CD4-positive, alpha-beta memory T cell (primary cell): ENCODE data around the gene CTF1. TPM values are rescaled to one million over a fixed set of nuclear protein-coding genes. Genes with fewer than 3 reads are reported as not detected.

Experiments used
- CTCF ChIA-PET: fragments of 350-600 bp; sonication (Branson Sonifier 250); formaldehyde crosslinking; loops from one replicate; lab custom pipeline; 2021; ENCODE audit warnings: inconsistent platforms; ENCODE audit not compliant: partially characterized antibody; lab: Charles Lee
- POLR2A ChIA-PET: fragments of 350-600 bp; sonication (Branson Sonifier 250); formaldehyde crosslinking; loops from one replicate; lab custom pipeline; 2021; ENCODE audit not compliant: partially characterized antibody; lab: Charles Lee
- DNase-seq, 5 donors: peaks; one replicate each; pipeline versions ENCODE4 v3.0.0 to v3.0.0-alpha.2; 2020 to 2022; ENCODE audit warnings: mixed read lengths in 1 of 5
- H3K27ac ChIP-seq: one replicate; pipeline ENCODE4 v1.7.0; 2013; ENCODE audit warnings: low read depth, low read length
- H3K27me3 ChIP-seq: 2 replicates; pipeline ENCODE4 v1.7.0; 2013; ENCODE audit warnings: mild to moderate bottlenecking, low read length, moderate library complexity; ENCODE audit not compliant: insufficient read depth
- H3K36me3 ChIP-seq: 2 replicates; pipeline ENCODE4 v1.7.0; 2013; ENCODE audit warnings: mild to moderate bottlenecking, low read length, moderate library complexity; ENCODE audit not compliant: insufficient read depth
- H3K4me1 ChIP-seq: 2 replicates; pipeline ENCODE4 v1.7.0; 2013; ENCODE audit warnings: mild to moderate bottlenecking, low read length, moderate library complexity; ENCODE audit not compliant: insufficient read depth
- H3K4me3 ChIP-seq, 2 donors: one replicate each; pipeline ENCODE4 v1.7.0; 2013; ENCODE audit warnings: low read length in 2 of 2, mild to moderate bottlenecking in 1 of 2
- H3K9me3 ChIP-seq, 2 donors: one replicate each; pipeline ENCODE4 v1.7.0; 2013; ENCODE audit warnings: low read length in 2 of 2, control low read depth in 1 of 2; ENCODE audit not compliant: control insufficient read depth in 1 of 2
- H3K27ac Mint-ChIP-seq, 7 donors: one replicate each; pipeline ENCODE4 v1.8.0; 2020 to 2021; ENCODE audit warnings: mixed read lengths in 7 of 7, mild to moderate bottlenecking in 6 of 7, inconsistent platforms in 3 of 7, moderate library complexity in 3 of 7
- H3K27me3 Mint-ChIP-seq, 2 donors: one replicate each; pipeline ENCODE4 v1.8.0; 2020 to 2021; ENCODE audit warnings: mixed read lengths in 2 of 2
- H3K36me3 Mint-ChIP-seq, 2 donors: one replicate each; pipeline ENCODE4 v1.8.0; 2020 to 2021; ENCODE audit warnings: mixed read lengths in 2 of 2, inconsistent platforms in 1 of 2, mild to moderate bottlenecking in 1 of 2
- H3K4me1 Mint-ChIP-seq, 4 donors: one replicate each; pipeline ENCODE4 v1.8.0; 2020 to 2021; ENCODE audit warnings: mixed read lengths in 4 of 4, mild to moderate bottlenecking in 1 of 4
- H3K4me3 Mint-ChIP-seq, 8 donors: one replicate each; pipeline ENCODE4 v1.8.0; 2020 to 2021; ENCODE audit warnings: mixed read lengths in 8 of 8, mild to moderate bottlenecking in 7 of 8, moderate library complexity in 6 of 8, inconsistent platforms in 3 of 8
- H3K9me3 Mint-ChIP-seq, 8 donors: one replicate each; pipeline ENCODE4 v1.8.0; 2020 to 2021; ENCODE audit warnings: mixed read lengths in 8 of 8, mild to moderate bottlenecking in 5 of 8, inconsistent platforms in 3 of 8, moderate library complexity in 1 of 8
- intact Hi-C: fragments of 100-400 bp; cut with micrococcal nuclease; formaldehyde crosslinking; loops from one replicate; pipeline ENCODE4 v1.15.1; 2023
- polyA plus RNA-seq, 2 donors: library from polyadenylated mRNA; unstranded; fragments of 300-500 nt; fragmentation: Illumina TruSeq; gene quantifications; one replicate each; pipeline ENCODE4 v1.2.3, GENCODE V29; 2021
- total RNA-seq, 2 experiments: library from RNA; stranded (reverse); gene quantifications; one replicate each; pipeline ENCODE4 v1.2.3, GENCODE V29; 2021

Gene CTF1
- total and polyA plus RNA-seq, 4 experiments from 2014 or later, result 0.19 to 0.26 TPM; not detected in 2

DNA sequence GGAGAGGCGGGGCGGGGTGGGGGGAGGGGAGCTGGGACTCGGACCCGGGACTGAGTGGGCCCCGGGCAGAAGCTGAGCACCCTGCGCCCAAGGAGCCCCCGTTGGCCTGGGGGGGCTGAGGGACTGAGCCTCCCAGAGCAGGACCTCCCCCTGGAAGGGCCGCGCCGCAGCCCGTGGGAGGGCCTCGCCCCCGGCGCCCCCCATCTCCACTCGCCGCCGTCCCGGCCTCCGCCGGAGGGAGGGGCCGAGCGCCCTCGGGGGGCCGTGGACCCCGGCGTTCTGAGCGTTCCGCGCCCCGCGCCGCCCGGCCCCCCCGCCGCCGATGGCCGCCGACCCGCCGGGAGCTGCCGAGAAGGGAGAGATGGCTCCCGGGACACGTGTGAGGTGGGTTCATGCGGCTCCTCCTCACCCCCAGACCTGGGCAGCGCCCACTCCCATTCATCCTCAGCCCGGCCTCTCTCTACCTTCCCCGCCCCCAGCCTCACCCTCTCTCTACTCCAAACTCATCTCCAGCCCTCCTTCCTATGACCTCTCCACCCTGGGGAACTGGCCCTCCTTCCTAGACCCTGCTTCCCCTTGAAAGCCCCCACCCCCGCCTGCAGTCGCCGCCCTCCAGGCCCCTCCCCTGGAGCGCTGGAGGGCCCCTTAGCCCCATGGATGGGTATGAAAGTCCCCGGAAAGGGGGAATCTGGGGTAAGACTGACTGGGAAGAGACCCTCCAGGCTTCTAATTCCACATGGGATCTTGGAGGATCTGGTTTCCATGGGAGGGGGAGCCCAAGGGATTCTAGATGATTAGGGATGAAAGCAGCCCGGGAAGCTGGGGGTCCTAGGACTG lies 27.9 kb downstream of the CTF1 start:
- ChIA-PET CTCF (interaction anchor here (1.1 to 1.3 kb wide), 2 partner anchors 17 to 80 kb away, joined by 3 to 4 read pairs; no protein-coding TSS in a partner anchor), POLR2A (interaction anchor here (1.0 to 2.6 kb wide), 8 partner anchors 18 to 274 kb away, joined by 3 to 10 read pairs (median 7); partner anchors contain the start of genes KAT8 and SRCAP)
- no peaks in the 10 kb centered on the region for H3K27me3 ChIP-seq
- peaks cover 0 to 15% of the 10 kb centered on the region in 2 donors for H3K36me3 Mint-ChIP-seq
- no peak for DNase-seq
- H3K36me3 ChIP-seq, result no peaks in the 10 kb centered on the region
- peak overlapping the region in 5 of 7 donors; percentile 42 to 80 (median 70) for H3K27ac Mint-ChIP-seq
- intact Hi-C loops, result no loop called here
- H3K27ac ChIP-seq, result no peak overlapping the region
- H3K9me3 Mint-ChIP-seq, result peaks cover 0 to 2% (median 0%) of the 10 kb centered on the region in 8 donors
- H3K27me3 Mint-ChIP-seq, result no peaks in the 10 kb centered on the region
- peak overlapping the region; percentile 61 to 76 (median 72) for H3K4me3 Mint-ChIP-seq
- H3K9me3 ChIP-seq, result no peaks in the 10 kb centered on the region
- H3K4me1 Mint-ChIP-seq, result peaks cover 7 to 33% (median 17%) of the 10 kb centered on the region in 4 donors
- H3K4me1 ChIP-seq, result peaks cover 12% of the 10 kb centered on the region
- peak overlapping the region in 1 of 2 donors; percentile 92 for H3K4me3 ChIP-seq

DNA sequence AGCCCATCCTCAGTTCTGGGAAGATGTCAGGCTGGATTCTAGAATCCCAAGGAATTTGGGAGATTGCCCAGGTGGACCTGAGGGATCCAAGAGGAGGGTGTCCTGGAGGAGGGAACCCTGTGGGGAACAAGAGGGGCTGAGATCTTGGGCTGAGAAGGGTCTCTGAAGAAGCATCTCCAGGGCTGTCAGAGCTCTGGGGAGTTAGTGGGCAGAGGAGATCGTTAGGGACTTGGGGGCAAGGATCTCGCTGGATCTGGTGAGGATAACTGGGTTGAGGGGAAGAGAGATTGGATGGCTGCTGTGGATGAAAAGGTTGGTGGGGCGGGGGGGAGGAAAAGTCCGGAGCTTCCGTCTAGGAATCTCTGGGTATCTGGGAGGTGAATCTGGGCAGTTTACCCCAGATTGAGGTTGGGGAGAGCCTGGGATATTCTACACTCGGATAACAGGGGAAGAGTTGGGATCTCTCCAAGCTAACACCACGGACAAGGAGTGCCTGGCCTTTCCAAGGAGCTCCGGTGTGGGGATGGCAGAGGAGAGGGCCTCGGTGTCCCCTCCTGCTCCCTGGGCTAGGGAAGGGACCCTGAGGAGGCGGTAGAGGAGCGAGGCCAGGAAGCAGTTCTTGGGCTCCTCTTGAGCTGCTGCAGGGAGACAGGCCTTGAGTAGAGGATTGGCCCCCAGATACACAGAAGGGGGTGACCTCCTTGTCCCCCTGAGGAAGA lies 28.7 kb downstream of the CTF1 start:
- peak overlapping the region; percentile 27 to 80 (median 70) for H3K27ac Mint-ChIP-seq
- no peaks in the 10 kb centered on the region for H3K27me3 Mint-ChIP-seq
- peaks cover 7 to 33% (median 17%) of the 10 kb centered on the region in 4 donors for H3K4me1 Mint-ChIP-seq
- H3K4me3 Mint-ChIP-seq, result peak overlapping the region; percentile 61 to 76 (median 74)
- DNase-seq, result no peak
- Histone ChIP-seq H3K4me3 (no peak overlapping the region), H3K9me3 (no peaks in the 10 kb centered on the region), H3K36me3 (no peaks in the 10 kb centered on the region), H3K4me1 (peaks cover 12% of the 10 kb centered on the region), H3K27ac (no peak overlapping the region), H3K27me3 (no peaks in the 10 kb centered on the region)
- POLR2A ChIA-PET, result interaction anchor here (1.0 to 2.6 kb wide), 5 partner anchors 17 to 226 kb away, joined by 3 to 10 read pairs (median 8); partner anchors contain the start of genes KAT8 and SRCAP
- intact Hi-C loops, result no loop called here
- H3K9me3 Mint-ChIP-seq, result peaks cover 0 to 2% (median 0%) of the 10 kb centered on the region in 8 donors
- CTCF ChIA-PET, result interaction anchor here (1.3 kb wide), 1 partner anchor 81 kb away, joined by 4 read pairs; no protein-coding TSS in a partner anchor
- peaks cover 0 to 15% of the 10 kb centered on the region in 2 donors for H3K36me3 Mint-ChIP-seq

DNA sequence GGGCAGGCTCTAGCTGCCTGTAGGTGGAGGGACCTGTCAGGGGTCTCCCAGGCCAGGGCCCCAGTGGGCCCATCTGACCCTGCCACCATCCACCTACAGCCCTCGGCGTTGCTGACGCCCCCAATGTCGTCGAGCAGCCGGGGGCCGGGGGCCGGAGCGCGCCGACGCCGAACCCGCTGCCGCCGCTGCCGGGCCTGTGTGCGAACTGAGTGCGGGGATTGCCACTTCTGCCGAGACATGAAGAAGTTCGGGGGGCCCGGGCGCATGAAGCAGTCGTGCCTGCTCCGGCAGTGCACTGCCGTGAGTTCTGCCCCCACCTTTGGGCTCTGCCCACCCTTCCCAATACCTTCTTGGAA lies 29.2 kb downstream of the CTF1 start:
- intact Hi-C loops, result no loop called here
- H3K27me3 Mint-ChIP-seq, result no peaks in the 10 kb centered on the region
- CTCF ChIA-PET, result interaction anchor here (1.8 kb wide), 1 partner anchor 16 kb away, joined by 9 read pairs; no protein-coding TSS in a partner anchor
- H3K27ac ChIP-seq, result no peak overlapping the region
- peaks cover 0 to 2% (median 0%) of the 10 kb centered on the region in 8 donors for H3K9me3 Mint-ChIP-seq
- no peak for DNase-seq
- H3K36me3 Mint-ChIP-seq, result peaks cover 0 to 15% of the 10 kb centered on the region in 2 donors
- H3K4me1 ChIP-seq, result peaks cover 12% of the 10 kb centered on the region
- POLR2A ChIA-PET, result interaction anchor here (1.0 to 2.6 kb wide), 2 partner anchors 50 to 227 kb away, joined by 3 to 10 read pairs; partner anchors contain the start of gene SRCAP
- H3K36me3 ChIP-seq, result peaks cover 2% of the 10 kb centered on the region
- no peaks in the 10 kb centered on the region for H3K27me3 ChIP-seq
- no peak overlapping the region for H3K4me3 ChIP-seq
- no peaks in the 10 kb centered on the region for H3K9me3 ChIP-seq
- H3K27ac Mint-ChIP-seq, result peak overlapping the region in 2 of 7 donors; percentile 70 to 72
- peak overlapping the region in 3 of 8 donors; percentile 39 to 76 (median 56) for H3K4me3 Mint-ChIP-seq
- peaks cover 7 to 33% (median 17%) of the 10 kb centered on the region in 4 donors for H3K4me1 Mint-ChIP-seq

DNA sequence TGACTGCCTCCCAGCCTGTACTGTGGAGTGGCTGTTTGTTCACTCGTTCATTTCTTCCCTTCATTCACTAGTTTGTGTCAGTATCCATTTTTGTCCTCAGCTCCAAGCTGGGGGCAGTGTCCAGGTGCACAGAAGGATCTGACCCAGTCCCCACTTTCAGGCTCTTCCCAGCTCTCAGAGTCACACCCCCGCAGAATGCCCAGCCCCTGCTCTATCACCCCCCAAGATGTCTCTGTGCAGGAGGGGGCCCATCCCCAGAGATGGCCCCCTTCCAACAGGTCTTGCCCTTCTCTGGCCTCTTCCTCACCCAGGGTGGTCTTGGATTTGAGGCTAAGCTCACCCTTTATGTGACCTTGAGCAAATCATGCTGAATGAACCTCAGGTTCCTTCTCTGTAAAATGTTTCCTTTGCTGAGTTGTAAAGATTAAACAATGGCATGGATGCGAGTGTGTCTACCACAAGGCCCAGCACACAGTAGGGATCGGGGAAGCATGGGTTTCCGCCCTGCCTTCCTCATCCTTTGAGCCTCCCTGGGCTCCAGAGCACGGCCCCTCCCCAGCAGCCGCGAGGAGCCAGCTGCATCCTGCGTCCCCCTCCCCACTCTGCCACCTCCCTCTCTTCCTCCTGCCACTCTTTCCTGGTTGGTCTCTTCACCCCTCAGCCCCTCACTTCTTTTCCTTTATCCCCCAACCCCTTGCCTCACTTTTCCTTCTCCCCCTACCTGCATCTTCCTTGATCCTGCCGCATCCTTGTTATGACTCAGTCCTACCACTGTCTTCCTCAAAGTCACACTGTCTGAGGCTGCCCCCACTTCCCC lies 29.8 kb downstream of the CTF1 start:
- CTCF ChIA-PET, result interaction anchor here (1.8 kb wide), 1 partner anchor 15 kb away, joined by 9 read pairs; no protein-coding TSS in a partner anchor
- intact Hi-C loops, result no loop called here

DNA sequence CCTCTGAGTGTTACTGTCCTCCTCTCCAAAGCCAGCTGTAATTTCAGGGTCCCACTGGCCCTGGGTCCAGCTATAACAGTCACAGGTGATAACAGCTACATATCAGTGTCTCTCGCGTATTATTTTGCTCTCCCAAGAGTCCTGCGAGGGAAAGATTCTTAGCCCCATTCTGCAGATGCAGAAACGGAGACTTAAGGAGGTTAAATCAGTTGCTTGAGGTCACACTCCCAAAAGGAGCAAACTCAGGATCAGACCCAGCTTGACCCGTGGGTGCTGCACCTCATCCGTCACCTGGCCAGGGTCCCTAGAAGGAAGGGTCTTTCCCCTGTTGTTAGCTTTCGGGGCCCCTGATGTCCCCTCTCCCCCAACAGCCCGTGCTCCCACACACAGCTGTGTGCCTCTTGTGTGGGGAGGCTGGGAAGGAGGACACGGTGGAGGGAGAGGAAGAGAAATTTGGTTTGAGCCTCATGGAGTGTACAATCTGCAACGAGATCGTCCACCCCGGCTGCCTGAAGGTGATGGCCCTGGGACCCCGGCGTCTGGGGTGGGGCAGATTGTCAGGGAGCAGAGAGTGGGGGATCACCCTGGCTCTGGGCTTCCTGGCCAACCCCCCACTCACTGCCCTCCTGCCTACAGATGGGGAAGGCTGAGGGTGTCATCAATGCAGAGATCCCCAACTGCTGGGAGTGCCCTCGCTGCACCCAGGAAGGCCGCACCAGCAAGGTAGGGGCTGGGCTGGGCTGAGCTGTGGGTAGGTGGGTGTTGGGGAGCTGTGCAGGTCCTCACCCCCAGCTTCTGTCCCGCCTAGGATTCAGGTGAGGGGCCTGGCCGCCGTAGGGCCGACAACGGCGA lies 30.7 kb downstream of the CTF1 start:
- ChIA-PET CTCF (interaction anchor here (0.8 to 1.8 kb wide), 3 partner anchors 9 to 27 kb away, joined by 3 to 9 read pairs (median 3); no protein-coding TSS in a partner anchor), POLR2A (interaction anchor here (1.3 to 3.2 kb wide), 2 partner anchors 23 to 532 kb away, joined by 4 to 7 read pairs; partner anchors contain the start of gene ARMC5)
- peak overlapping the region in 2 of 8 donors; percentile 21 to 54 for H3K4me3 Mint-ChIP-seq
- Histone ChIP-seq H3K27ac (no peak overlapping the region), H3K27me3 (no peaks in the 10 kb centered on the region), H3K4me3 (no peak overlapping the region), H3K4me1 (peaks cover 9% of the 10 kb centered on the region), H3K9me3 (no peaks in the 10 kb centered on the region), H3K36me3 (peaks cover 9% of the 10 kb centered on the region)
- H3K27ac Mint-ChIP-seq, result peak overlapping the region in 2 of 7 donors; percentile 26 to 72
- intact Hi-C loops, result no loop called here
- DNase-seq, result no peak
- peaks cover 6 to 22% of the 10 kb centered on the region in 2 donors for H3K36me3 Mint-ChIP-seq
- H3K27me3 Mint-ChIP-seq, result no peaks in the 10 kb centered on the region
- H3K9me3 Mint-ChIP-seq, result peaks cover 0 to 2% (median 0%) of the 10 kb centered on the region in 8 donors
- H3K4me1 Mint-ChIP-seq, result peaks cover 7 to 26% (median 13%) of the 10 kb centered on the region in 4 donors

More for the DNA sequence above, 29.8 kb downstream of the CTF1 start:
- H3K27me3 Mint-ChIP-seq, result no peaks in the 10 kb centered on the region
- peaks cover 6% of the 10 kb centered on the region for H3K36me3 ChIP-seq
- POLR2A ChIA-PET, result interaction anchor here (1.3 to 3.2 kb wide), 3 partner anchors 24 to 533 kb away, joined by 4 to 10 read pairs (median 7); partner anchors contain the start of gene ARMC5
- DNase-seq, result no peak
- H3K27me3 ChIP-seq, result no peaks in the 10 kb centered on the region
- peaks cover 0 to 2% (median 0%) of the 10 kb centered on the region in 8 donors for H3K9me3 Mint-ChIP-seq
- no peak overlapping the region for H3K27ac ChIP-seq
- peaks cover 7 to 33% (median 15%) of the 10 kb centered on the region in 4 donors for H3K4me1 Mint-ChIP-seq
- H3K9me3 ChIP-seq, result no peaks in the 10 kb centered on the region
- H3K4me3 Mint-ChIP-seq, result peak overlapping the region in 4 of 8 donors; percentile 39 to 76 (median 58)
- H3K36me3 Mint-ChIP-seq, result peaks cover 5 to 18% of the 10 kb centered on the region in 2 donors
- peak overlapping the region in 3 of 7 donors; percentile 23 to 72 (median 70) for H3K27ac Mint-ChIP-seq
- no peak overlapping the region for H3K4me3 ChIP-seq
- H3K4me1 ChIP-seq, result peaks cover 12% of the 10 kb centered on the region
